ENCODE data around the gene IFNK. TPM values are rescaled to one million over a fixed set of nuclear protein-coding genes. Genes with fewer than 3 reads are reported as not detected.

IFNK gene
- total and polyA plus RNA-seq, 2 donors (not counting 1 experiment from before 2014, with no cell fraction given) = not detected

- Histone ChIP-seq H3K36me3 (ENCODE audit: control insufficient read depth, insufficient read depth, low read length) (no peaks in the 10 kb centered on the region), H2AFZ (ENCODE audit: low read length) (no peak overlapping the region), H3K27ac (ENCODE audit: insufficient read depth, low read length) (no peak overlapping the region), H3K4me3 (replicated peaks in 1 of 4; ENCODE audit: control extremely low read depth in 1 of 4, insufficient read depth in 1 of 4, low read depth in 3 of 4, low read length in 4 of 4) (no peak overlapping the region), H3K27me3 (ENCODE audit: control insufficient read depth, insufficient read depth, low read length) (no peaks in the 10 kb centered on the region), H3K4me2 (ENCODE audit: extremely low read depth, insufficient read depth, low read length) (no peak overlapping the region), H3K9me3 (ENCODE audit: control insufficient read depth, insufficient read depth, low read depth, low read length) (no peaks in the 10 kb centered on the region), H4K20me1 (ENCODE audit: control insufficient read depth, extremely low read depth, insufficient read depth, low read length) (no peaks in the 10 kb centered on the region), H3K79me2 (ENCODE audit: control insufficient read depth, insufficient read depth, low read length) (no peaks in the 10 kb centered on the region), H3K4me1 (ENCODE audit: control insufficient read depth, extremely low read depth, insufficient read depth, low read length) (no peaks in the 10 kb centered on the region), H3K9ac (ENCODE audit: insufficient read depth, low read length) (no peak overlapping the region)
- TF ChIP-seq, protein P1, sequence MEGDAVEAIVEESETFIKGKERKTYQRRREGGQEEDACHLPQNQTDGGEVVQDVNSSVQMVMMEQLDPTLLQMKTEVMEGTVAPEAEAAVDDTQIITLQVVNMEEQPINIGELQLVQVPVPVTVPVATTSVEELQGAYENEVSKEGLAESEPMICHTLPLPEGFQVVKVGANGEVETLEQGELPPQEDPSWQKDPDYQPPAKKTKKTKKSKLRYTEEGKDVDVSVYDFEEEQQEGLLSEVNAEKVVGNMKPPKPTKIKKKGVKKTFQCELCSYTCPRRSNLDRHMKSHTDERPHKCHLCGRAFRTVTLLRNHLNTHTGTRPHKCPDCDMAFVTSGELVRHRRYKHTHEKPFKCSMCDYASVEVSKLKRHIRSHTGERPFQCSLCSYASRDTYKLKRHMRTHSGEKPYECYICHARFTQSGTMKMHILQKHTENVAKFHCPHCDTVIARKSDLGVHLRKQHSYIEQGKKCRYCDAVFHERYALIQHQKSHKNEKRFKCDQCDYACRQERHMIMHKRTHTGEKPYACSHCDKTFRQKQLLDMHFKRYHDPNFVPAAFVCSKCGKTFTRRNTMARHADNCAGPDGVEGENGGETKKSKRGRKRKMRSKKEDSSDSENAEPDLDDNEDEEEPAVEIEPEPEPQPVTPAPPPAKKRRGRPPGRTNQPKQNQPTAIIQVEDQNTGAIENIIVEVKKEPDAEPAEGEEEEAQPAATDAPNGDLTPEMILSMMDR (conservative IDR thresholded peaks at IDR 0.05 in 1 of 2, IDR thresholded peaks at IDR 0.05 in 1 of 2; ENCODE audit: low read depth in 1 of 2, low read length in 2 of 2) = no peak
- no peak for TF ChIP-seq EZH2 (IDR thresholded peaks at IDR 0.05; ENCODE audit: low read length, missing control alignments)
- no peak for DNase-seq (ENCODE audit: low read depth in 2 of 2)
These were observed 41.6 kb downstream of the IFNK start for GRCh38 chr9:27565696-27566095.

DNA sequence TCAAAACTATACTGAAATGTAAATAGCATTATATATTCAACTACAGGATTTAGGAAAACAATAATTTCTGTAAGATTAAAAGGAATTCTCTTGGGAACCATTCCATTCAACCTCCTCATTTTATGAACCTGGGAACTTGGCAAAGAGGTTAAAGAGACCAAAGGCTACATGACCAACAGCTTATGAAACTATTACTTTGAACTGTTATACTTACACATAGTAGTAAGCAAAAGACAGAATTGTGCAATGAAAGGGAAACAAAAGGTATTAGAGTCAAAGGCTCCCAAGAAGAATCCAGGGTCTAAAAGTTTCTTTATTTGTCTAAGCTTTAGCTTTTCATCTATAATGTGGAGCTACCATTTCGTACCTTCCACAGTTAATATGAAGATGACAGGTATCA, 42.0 kb downstream of the IFNK start:
- Histone ChIP-seq H3K36me3 (ENCODE audit: control insufficient read depth, insufficient read depth, low read length) (no peaks in the 10 kb centered on the region), H3K9me3 (ENCODE audit: control insufficient read depth, insufficient read depth, low read depth, low read length) (no peaks in the 10 kb centered on the region), H3K27ac (ENCODE audit: insufficient read depth, low read length) (no peak overlapping the region), H3K9ac (ENCODE audit: insufficient read depth, low read length) (no peak overlapping the region), H4K20me1 (ENCODE audit: control insufficient read depth, extremely low read depth, insufficient read depth, low read length) (no peaks in the 10 kb centered on the region), H3K4me3 (replicated peaks in 1 of 4; ENCODE audit: control extremely low read depth in 1 of 4, insufficient read depth in 1 of 4, low read depth in 3 of 4, low read length in 4 of 4) (no peak overlapping the region), H3K4me2 (ENCODE audit: extremely low read depth, insufficient read depth, low read length) (no peak overlapping the region), H3K27me3 (ENCODE audit: control insufficient read depth, insufficient read depth, low read length) (no peaks in the 10 kb centered on the region), H2AFZ (ENCODE audit: low read length) (no peak overlapping the region), H3K4me1 (ENCODE audit: control insufficient read depth, extremely low read depth, insufficient read depth, low read length) (no peaks in the 10 kb centered on the region), H3K79me2 (ENCODE audit: control insufficient read depth, insufficient read depth, low read length) (no peaks in the 10 kb centered on the region)
- peak in 1 of 2 donors; percentile 14 for DNase-seq (ENCODE audit: low read depth in 2 of 2)
- TF ChIP-seq, protein P1 (conservative IDR thresholded peaks at IDR 0.05 in 1 of 2, IDR thresholded peaks at IDR 0.05 in 1 of 2; ENCODE audit: low read depth in 1 of 2, low read length in 2 of 2) = no peak
- no peak for TF ChIP-seq EZH2 (IDR thresholded peaks at IDR 0.05; ENCODE audit: low read length, missing control alignments)

GRCh38 chr9:27569406-27569805, 45.3 kb downstream of the IFNK start:
- Histone ChIP-seq H3K9ac (ENCODE audit: insufficient read depth, low read length) (no peak overlapping the region), H3K9me3 (ENCODE audit: control insufficient read depth, insufficient read depth, low read depth, low read length) (no peaks in the 10 kb centered on the region), H3K4me1 (ENCODE audit: control insufficient read depth, extremely low read depth, insufficient read depth, low read length) (no peaks in the 10 kb centered on the region), H3K4me3 (replicated peaks in 1 of 4; ENCODE audit: control extremely low read depth in 1 of 4, insufficient read depth in 1 of 4, low read depth in 3 of 4, low read length in 4 of 4) (no peak overlapping the region), H3K79me2 (ENCODE audit: control insufficient read depth, insufficient read depth, low read length) (no peaks in the 10 kb centered on the region), H3K27me3 (ENCODE audit: control insufficient read depth, insufficient read depth, low read length) (no peaks in the 10 kb centered on the region), H3K36me3 (ENCODE audit: control insufficient read depth, insufficient read depth, low read length) (no peaks in the 10 kb centered on the region), H2AFZ (ENCODE audit: low read length) (no peak overlapping the region), H4K20me1 (ENCODE audit: control insufficient read depth, extremely low read depth, insufficient read depth, low read length) (no peaks in the 10 kb centered on the region), H3K27ac (ENCODE audit: insufficient read depth, low read length) (no peak overlapping the region), H3K4me2 (ENCODE audit: extremely low read depth, insufficient read depth, low read length) (no peak overlapping the region)
- TF ChIP-seq, protein P1 (conservative IDR thresholded peaks at IDR 0.05 in 1 of 2, IDR thresholded peaks at IDR 0.05 in 1 of 2; ENCODE audit: low read depth in 1 of 2, low read length in 2 of 2) = no peak
- no peak for TF ChIP-seq EZH2 (IDR thresholded peaks at IDR 0.05; ENCODE audit: low read length, missing control alignments)
- peak in 1 of 2 donors; percentile 2 for DNase-seq (ENCODE audit: low read depth in 2 of 2)
